B cell (primary cell): ENCODE data around the gene NDUFAF2. TPM values are rescaled to one million over a fixed set of nuclear protein-coding genes. Genes with fewer than 3 reads are reported as not detected.

Experiments
- ATAC-seq: fragments of 200-7000 bp; cut with Tn5 transposase; one replicate; pipeline ENCODE4 v1.10.0; 2021; ENCODE audit warnings: low read depth, mild to moderate bottlenecking, moderate number of reproducible peaks, moderate library complexity
- CTCF ChIA-PET: fragments of 350-600 bp; sonication (Branson Sonifier 250); formaldehyde crosslinking; loops from one replicate; lab custom pipeline; 2021; ENCODE audit warnings: antibody characterized with exemption, inconsistent platforms; lab: Charles Lee
- POLR2A ChIA-PET: fragments of 350-600 bp; sonication (Branson Sonifier 250); formaldehyde crosslinking; loops from one replicate; lab custom pipeline; 2021; ENCODE audit warnings: antibody characterized with exemption; lab: Charles Lee
- DNase-seq: peaks from one replicate; pipeline ENCODE4 v3.0.0; 2013
- H2AFZ ChIP-seq: 2 replicates; pipeline ENCODE4 v1.6.1; 2012; ENCODE audit warnings: mild to moderate bottlenecking, low read depth, low read length; ENCODE audit not compliant: insufficient read depth, poor library complexity, severe bottlenecking
- H3K27ac ChIP-seq, 2 donors: 1 replicate in 1 of 2; 2 replicates in 1 of 2; pipeline ENCODE4 v1.5.1; 2012 to 2013; ENCODE audit warnings: low read length in 2 of 2, mild to moderate bottlenecking in 2 of 2, moderate library complexity in 1 of 2
- H3K27me3 ChIP-seq, 4 experiments: fragments of 200-600 bp in 1 of 4; sonication (generic) in 1 of 4; replicated peaks in 1 of 4; 1 replicate in 2 of 4; 2 replicates in 2 of 4; pipeline versions ENCODE4 v1.6.1 to v1.7.0; 2013 to 2016; ENCODE audit warnings: low read length in 3 of 4, mild to moderate bottlenecking in 2 of 4, mixed read lengths in 1 of 4, moderate library complexity in 1 of 4; ENCODE audit not compliant: insufficient read depth in 4 of 4, control insufficient read depth in 3 of 4; ENCODE audit errors: control extremely low read depth in 1 of 4
- H3K36me3 ChIP-seq, 2 experiments: replicated peaks in 1 of 2; 1 replicate in 1 of 2; 2 replicates in 1 of 2; pipeline versions ENCODE4 v1.6.1 to v1.7.1; 2013; ENCODE audit warnings: low read length in 1 of 2; ENCODE audit not compliant: insufficient read depth in 2 of 2, control insufficient read depth in 1 of 2; ENCODE audit errors: control extremely low read depth in 1 of 2, extremely low read depth in 1 of 2
- H3K4me1 ChIP-seq, 2 donors: fragments of 200-600 bp in 1 of 2; sonication (generic) in 1 of 2; 1 replicate in 1 of 2; 2 replicates in 1 of 2; pipeline versions ENCODE4 v1.5.1 to v1.6.1; 2013 to 2017; ENCODE audit warnings: low read length in 2 of 2; ENCODE audit not compliant: control insufficient read depth in 2 of 2, insufficient read depth in 2 of 2
- H3K4me2 ChIP-seq: replicated peaks from 2 replicates; pipeline ENCODE3; 2012; ENCODE audit warnings: mild to moderate bottlenecking, low read depth, low read length; ENCODE audit not compliant: poor library complexity, severe bottlenecking
- H3K4me3 ChIP-seq, 5 experiments: fragments of 200-600 bp in 1 of 5; sonication (generic) in 1 of 5; 1 replicate in 3 of 5; 2 replicates in 2 of 5; pipeline versions ENCODE4 v1.5.1 to v1.7.0; 2011 to 2016; ENCODE audit warnings: low read length in 4 of 5, mild to moderate bottlenecking in 4 of 5, low read depth in 2 of 5, control low read depth in 1 of 5, moderate library complexity in 1 of 5; ENCODE audit not compliant: insufficient read depth in 1 of 5; ENCODE audit errors: control extremely low read depth in 1 of 5, extremely low read depth in 1 of 5
- H3K79me2 ChIP-seq: fragments of 200-600 bp; sonication (generic); one replicate; pipeline ENCODE4 v1.6.0; 2016; ENCODE audit warnings: low read length; ENCODE audit not compliant: control insufficient read depth, insufficient read depth
- H3K9ac ChIP-seq: fragments of 200-600 bp; sonication (generic); 2 replicates; pipeline ENCODE4 v1.6.1; 2017; ENCODE audit warnings: mild to moderate bottlenecking, low read length, moderate library complexity
- H3K9me3 ChIP-seq, 3 donors: one replicate each; pipeline versions ENCODE4 v1.6.1 to v1.7.1; 2013; ENCODE audit warnings: low read length in 2 of 3; ENCODE audit not compliant: control insufficient read depth in 2 of 3, insufficient read depth in 1 of 3; ENCODE audit errors: control extremely low read depth in 1 of 3
- H4K20me1 ChIP-seq: 2 replicates; pipeline ENCODE4 v1.6.0; 2012; ENCODE audit warnings: mild to moderate bottlenecking, low read length; ENCODE audit not compliant: insufficient read depth, control insufficient read depth, poor library complexity, severe bottlenecking
- H3K27ac Mint-ChIP-seq: one replicate; pipeline ENCODE4 v1.8.0; 2021; ENCODE audit warnings: mixed read lengths
- H3K27me3 Mint-ChIP-seq: one replicate; pipeline ENCODE4 v1.8.0; 2021; ENCODE audit warnings: mixed read lengths
- H3K4me1 Mint-ChIP-seq: one replicate; pipeline ENCODE4 v1.8.0; 2021; ENCODE audit warnings: mixed read lengths
- H3K4me3 Mint-ChIP-seq: one replicate; pipeline ENCODE4 v1.8.0; 2021; ENCODE audit warnings: mixed read lengths
- H3K9me3 Mint-ChIP-seq: one replicate; pipeline ENCODE4 v1.8.0; 2022; ENCODE audit warnings: mixed read lengths; ENCODE audit not compliant: insufficient read depth
- EZH2 ChIP-seq: IDR thresholded peaks from 2 replicates; pipeline ENCODE4 v1.6.1; 2012; ENCODE audit warnings: borderline replicate concordance, low read depth, mild to moderate bottlenecking, moderate library complexity, low read length; ENCODE audit not compliant: insufficient read depth, poor library complexity, severe bottlenecking
- WGBS: methylation state at CpG from one replicate; pipeline ENCODE4 v1.1.5; 2013; ENCODE audit warnings: missing lambda C conversion rate; ENCODE audit not compliant: insufficient coverage; 5-methylcytosine and 5-hydroxymethylcytosine counted together
- intact Hi-C: fragments of 100-400 bp; cut with micrococcal nuclease; formaldehyde crosslinking; loops from one replicate; pipeline ENCODE4 v1.10.0; 2022
- polyA plus RNA-seq: library from polyadenylated mRNA; depleted of rRNA; stranded (reverse); fragments of >200 nt; gene quantifications from 2 replicates; pipeline ENCODE4 v1.2.3, GENCODE V29; 2012
- total RNA-seq, 2 donors: library from RNA; stranded (reverse); fragments of 120-200 nt in 1 of 2; gene quantifications; 1 replicate in 1 of 2; 2 replicates in 1 of 2; pipeline versions ENCODE4 v1.2.3 to v1.2.4, GENCODE V29; 2013 to 2022
- TF ChIP-seq, protein P1 (sequence below): fragments of 200-600 bp; IDR thresholded peaks from one replicate; pipeline ENCODE4 v1.8.0; 2022; ENCODE audit warnings: antibody characterized with exemption, mild to moderate bottlenecking

Gene NDUFAF2
- total and polyA plus RNA-seq, 2 donors (not counting 1 experiment from before 2014, with no cell fraction given), result 6.3 to 9.7 TPM

DNA sequence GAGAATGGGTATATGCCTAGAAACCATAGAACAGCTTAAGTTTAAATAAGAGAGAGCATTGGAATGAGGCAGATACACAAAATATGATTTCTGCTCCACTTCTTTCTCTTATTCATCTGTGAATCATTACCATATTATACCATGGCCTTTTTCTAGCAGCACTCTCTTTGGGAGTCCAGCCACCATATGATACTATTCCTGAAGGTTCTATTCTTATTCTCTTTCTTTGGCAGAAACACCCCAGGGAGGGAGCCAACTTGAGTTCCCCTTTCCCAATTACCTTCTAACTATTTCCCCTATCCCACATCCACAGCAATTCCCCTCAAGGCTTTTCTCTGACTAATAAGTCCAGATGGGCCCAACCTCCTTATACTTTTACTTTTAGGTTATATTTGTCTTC, 55.9 kb downstream of the NDUFAF2 start:
- no peak overlapping the region for H3K4me3 ChIP-seq
- H3K27ac ChIP-seq, result no peak overlapping the region
- ChIA-PET CTCF (no interaction called here), POLR2A (no interaction called here)
- ATAC-seq (no peak), DNase-seq (no peak)
- intact Hi-C loops, result no loop called here
- H3K9me3 ChIP-seq, result no peaks in the 10 kb centered on the region
- Mint-ChIP-seq H3K27me3 (no peaks in the 10 kb centered on the region), H3K4me3 (no peak overlapping the region), H3K9me3 (no peaks in the 10 kb centered on the region), H3K27ac (no peak overlapping the region), H3K4me1 (no peaks in the 10 kb centered on the region)
- no peak overlapping the region for H3K4me2 ChIP-seq
- peaks cover 4% of the 10 kb centered on the region for H3K79me2 ChIP-seq
- no peak overlapping the region for H3K9ac ChIP-seq
- no peaks in the 10 kb centered on the region for H3K4me1 ChIP-seq
- TF ChIP-seq, protein P1, sequence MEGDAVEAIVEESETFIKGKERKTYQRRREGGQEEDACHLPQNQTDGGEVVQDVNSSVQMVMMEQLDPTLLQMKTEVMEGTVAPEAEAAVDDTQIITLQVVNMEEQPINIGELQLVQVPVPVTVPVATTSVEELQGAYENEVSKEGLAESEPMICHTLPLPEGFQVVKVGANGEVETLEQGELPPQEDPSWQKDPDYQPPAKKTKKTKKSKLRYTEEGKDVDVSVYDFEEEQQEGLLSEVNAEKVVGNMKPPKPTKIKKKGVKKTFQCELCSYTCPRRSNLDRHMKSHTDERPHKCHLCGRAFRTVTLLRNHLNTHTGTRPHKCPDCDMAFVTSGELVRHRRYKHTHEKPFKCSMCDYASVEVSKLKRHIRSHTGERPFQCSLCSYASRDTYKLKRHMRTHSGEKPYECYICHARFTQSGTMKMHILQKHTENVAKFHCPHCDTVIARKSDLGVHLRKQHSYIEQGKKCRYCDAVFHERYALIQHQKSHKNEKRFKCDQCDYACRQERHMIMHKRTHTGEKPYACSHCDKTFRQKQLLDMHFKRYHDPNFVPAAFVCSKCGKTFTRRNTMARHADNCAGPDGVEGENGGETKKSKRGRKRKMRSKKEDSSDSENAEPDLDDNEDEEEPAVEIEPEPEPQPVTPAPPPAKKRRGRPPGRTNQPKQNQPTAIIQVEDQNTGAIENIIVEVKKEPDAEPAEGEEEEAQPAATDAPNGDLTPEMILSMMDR, result no peak
- no peak for TF ChIP-seq EZH2
- no peaks in the 10 kb centered on the region for H3K36me3 ChIP-seq
- H4K20me1 ChIP-seq, result no peaks in the 10 kb centered on the region
- no peaks in the 10 kb centered on the region for H3K27me3 ChIP-seq
- no peak overlapping the region for H2AFZ ChIP-seq

DNA sequence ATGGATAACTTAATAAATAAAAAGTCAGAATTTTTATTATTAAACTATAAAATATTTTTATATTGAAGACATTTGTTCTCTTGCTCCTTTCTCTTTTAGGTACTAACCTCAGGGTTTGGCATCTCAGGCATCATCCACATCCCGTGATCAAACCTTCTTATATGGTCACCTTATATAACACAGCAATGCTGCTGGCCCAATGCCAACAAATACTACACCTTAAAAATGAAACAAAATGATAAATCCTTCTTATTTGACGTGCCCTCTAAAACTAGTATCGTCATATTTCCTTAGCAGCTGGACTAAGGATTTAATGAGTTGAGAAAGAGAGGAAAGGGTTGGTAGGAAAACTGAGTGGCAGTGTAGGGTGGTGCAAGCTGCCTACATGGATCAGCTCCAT, 56.6 kb downstream of the NDUFAF2 start:
- H3K9ac ChIP-seq, result no peak overlapping the region
- H3K4me3 ChIP-seq, result no peak overlapping the region
- no peaks in the 10 kb centered on the region for H4K20me1 ChIP-seq
- no peaks in the 10 kb centered on the region for H3K79me2 ChIP-seq
- H3K27ac ChIP-seq, result no peak overlapping the region
- no peak for ATAC-seq
- H3K27me3 ChIP-seq, result no peaks in the 10 kb centered on the region
- ChIA-PET POLR2A (no interaction called here), CTCF (no interaction called here)
- no peaks in the 10 kb centered on the region for H3K36me3 ChIP-seq
- H3K4me2 ChIP-seq, result no peak overlapping the region
- H3K27me3 Mint-ChIP-seq, result no peaks in the 10 kb centered on the region
- no peak for DNase-seq
- H3K9me3 ChIP-seq, result no peaks in the 10 kb centered on the region
- no peak overlapping the region for H3K27ac Mint-ChIP-seq
- H3K4me1 ChIP-seq, result no peaks in the 10 kb centered on the region
- H3K9me3 Mint-ChIP-seq, result no peaks in the 10 kb centered on the region
- H3K4me3 Mint-ChIP-seq, result no peak overlapping the region
- H2AFZ ChIP-seq, result no peak overlapping the region
- intact Hi-C loops, result no loop called here
- WGBS, result 100% methylated on average over 1 of the region's 3 CpGs
- no peaks in the 10 kb centered on the region for H3K4me1 Mint-ChIP-seq
- TF ChIP-seq, protein P1, result no peak
- TF ChIP-seq EZH2, result no peak
